Measurements from ENCODE around the gene BCL2L13. TPM values are rescaled to one million over a fixed set of nuclear protein-coding genes. Genes with fewer than 3 reads are reported as not detected.

BCL2L13 gene
- total RNA-seq, 4 donors from 2014 or later = 65.9 to 205 (median 143) TPM

DNA sequence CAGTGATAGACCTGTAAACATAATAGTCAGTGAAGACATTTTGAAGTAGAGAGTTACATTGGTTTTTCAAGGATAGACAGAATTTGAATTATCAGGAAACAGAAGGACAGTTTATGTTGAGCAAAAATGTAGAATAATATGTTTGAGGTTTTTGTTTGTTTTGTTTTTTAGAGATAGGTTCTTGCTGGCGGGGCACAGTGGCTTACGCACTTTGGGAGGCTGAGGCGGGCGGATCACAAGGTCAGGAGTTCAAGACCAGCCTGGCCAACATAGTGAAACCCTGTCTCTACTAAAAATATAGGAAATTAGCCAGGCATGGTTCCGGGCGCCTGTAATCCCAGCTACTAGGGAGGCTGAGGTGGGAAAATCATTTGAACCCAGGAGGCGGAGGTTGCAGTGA is 35.6 kb downstream of the BCL2L13 start:
- TF ChIP-seq, protein P1, sequence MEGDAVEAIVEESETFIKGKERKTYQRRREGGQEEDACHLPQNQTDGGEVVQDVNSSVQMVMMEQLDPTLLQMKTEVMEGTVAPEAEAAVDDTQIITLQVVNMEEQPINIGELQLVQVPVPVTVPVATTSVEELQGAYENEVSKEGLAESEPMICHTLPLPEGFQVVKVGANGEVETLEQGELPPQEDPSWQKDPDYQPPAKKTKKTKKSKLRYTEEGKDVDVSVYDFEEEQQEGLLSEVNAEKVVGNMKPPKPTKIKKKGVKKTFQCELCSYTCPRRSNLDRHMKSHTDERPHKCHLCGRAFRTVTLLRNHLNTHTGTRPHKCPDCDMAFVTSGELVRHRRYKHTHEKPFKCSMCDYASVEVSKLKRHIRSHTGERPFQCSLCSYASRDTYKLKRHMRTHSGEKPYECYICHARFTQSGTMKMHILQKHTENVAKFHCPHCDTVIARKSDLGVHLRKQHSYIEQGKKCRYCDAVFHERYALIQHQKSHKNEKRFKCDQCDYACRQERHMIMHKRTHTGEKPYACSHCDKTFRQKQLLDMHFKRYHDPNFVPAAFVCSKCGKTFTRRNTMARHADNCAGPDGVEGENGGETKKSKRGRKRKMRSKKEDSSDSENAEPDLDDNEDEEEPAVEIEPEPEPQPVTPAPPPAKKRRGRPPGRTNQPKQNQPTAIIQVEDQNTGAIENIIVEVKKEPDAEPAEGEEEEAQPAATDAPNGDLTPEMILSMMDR (IDR thresholded peaks at IDR 0.05; ENCODE audit: low read depth) = no peak

DNA sequence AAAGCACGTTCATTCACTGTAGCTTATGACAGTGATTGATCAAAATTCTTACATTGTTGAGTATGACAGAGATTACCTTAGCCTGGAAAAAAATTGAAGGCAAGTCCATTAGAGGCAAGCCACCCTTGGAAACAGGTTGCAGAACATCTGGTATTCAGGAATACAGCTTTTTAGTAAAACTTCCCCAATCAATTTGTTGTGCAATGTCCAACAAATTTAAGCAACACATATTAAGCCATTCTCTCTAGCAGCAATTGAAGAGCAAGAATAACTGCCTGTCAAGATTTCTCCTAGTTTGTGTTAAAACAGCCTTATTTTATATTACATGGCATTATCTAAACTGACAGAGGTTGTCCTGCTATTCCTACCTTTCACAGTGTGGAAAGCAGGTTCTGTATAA is 37.0 kb downstream of the BCL2L13 start:
- TF ChIP-seq, protein P1 (IDR thresholded peaks at IDR 0.05; ENCODE audit: low read depth) = no peak

DNA sequence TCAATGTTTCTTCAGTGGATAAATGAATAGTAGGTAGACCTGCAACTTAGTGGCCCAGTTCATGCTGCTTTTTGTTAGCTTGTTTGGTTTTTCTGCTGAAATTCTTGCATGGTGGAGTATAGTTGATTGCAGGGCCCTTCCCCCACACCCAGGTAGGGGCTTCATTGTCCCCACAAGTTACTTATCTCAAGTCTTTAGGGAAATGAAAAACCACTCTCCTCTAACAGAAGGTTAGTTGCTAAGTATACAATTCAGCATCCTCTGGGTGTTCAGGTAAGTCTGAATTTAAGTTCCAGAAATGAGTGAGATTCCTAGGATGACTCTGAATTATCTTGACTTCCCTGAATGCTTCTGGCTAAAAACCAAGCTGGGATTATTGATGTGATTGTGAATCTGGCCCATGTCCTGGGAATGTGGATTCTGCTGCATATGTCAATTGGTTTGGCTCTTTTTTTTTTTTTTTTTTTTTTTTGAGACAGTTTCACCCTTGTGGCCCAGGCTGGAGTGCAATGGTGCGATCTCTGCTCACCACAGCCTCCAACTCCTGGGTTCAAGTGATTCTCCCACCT is 40.3 kb downstream of the BCL2L13 start:
- TF ChIP-seq, protein P1 (IDR thresholded peaks at IDR 0.05; ENCODE audit: low read depth) = no peak

DNA sequence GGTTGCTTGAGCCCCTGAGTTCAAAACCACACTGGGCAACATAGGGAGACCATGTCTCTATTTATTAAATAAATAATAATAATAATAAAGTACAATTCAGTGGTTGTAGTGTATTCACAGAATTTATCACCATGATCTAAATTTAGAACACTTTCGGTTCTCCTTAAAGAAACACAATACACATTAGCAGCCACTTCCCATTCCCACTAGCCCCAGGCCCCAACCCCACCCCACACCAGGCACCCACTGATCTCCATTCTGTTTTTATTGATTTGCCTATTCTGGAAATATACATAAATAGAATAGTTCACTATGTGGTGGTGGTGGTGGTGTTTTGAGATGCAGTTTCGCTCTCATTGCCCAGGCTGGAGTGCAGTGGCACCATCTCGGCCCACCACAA is 45.7 kb downstream of the BCL2L13 start:
- TF ChIP-seq, protein P1 (IDR thresholded peaks at IDR 0.05; ENCODE audit: low read depth) = no peak

DNA sequence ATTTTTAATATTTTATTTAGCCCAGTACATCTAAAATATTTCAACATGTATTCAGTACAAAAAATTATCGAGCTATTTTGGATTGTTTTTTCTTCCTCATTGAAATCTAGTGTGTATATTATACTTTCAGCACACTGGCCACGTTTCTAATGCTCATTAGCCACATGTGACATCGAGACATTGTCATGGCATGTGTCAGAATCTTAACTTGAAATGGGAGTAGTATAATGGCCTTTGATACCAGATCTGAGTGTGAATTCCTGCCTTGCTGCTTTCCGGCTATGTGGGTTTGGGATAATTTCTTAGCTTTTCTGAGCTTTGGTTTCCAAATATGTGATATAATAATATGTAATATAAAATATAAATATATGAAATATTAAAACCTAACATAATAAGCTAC is 54.3 kb downstream of the BCL2L13 start:
- TF ChIP-seq, protein P1 (IDR thresholded peaks at IDR 0.05; ENCODE audit: low read depth) = no peak

DNA sequence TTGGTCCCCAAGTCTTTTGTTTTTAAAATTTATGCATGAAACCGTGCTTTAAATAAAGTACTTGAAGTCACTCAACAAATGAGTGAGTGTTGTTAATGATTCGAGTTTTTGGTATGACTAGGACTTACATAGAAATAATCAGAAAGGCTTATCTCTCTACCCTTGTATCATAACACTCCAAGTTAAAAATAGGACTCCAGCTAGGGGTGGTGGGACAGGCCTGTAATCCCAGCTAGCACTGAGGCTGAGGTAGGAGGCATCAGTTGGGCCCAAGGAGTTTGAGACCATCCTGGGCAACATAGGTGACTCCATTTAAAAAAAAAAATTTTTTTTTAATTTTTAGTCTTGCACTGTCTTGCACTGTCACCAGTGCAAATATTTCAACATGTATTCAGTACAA is 55.6 kb downstream of the BCL2L13 start:
- TF ChIP-seq, protein P1 (IDR thresholded peaks at IDR 0.05; ENCODE audit: low read depth) = no peak

DNA sequence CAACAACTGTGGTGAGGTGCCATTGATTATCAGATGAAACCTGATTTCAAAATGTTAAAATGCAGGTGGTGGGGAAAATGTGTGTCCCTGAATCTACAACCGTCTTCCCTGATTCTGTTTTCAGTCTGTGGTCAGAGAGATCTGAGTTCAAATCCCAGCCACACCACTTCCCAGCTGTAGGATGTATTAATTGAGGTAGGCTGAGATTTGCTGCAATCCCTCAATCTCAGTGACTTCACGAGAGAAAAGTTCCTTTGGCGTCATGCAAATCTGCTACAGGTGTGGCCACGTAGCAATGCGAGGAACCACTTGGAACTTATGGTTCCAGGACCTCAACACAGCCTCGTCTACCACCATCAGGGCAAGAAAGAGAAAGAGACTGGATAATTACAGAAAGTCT is 56.2 kb downstream of the BCL2L13 start:
- TF ChIP-seq, protein P1 (IDR thresholded peaks at IDR 0.05; ENCODE audit: low read depth) = no peak

Data from subcutaneous adipose tissue (tissue), 4 donors.